ENCODE data around the gene IQUB. TPM values are rescaled to one million over a fixed set of nuclear protein-coding genes. Genes with fewer than 3 reads are reported as not detected.

The IQUB gene
- 0.98 TPM for total RNA-seq (ENCODE audit: unreplicated experiment)
- long read RNA-seq, partial matches to known transcripts: 0 of 1 reads
- long read RNA-seq, other reads (novel, unspliced or antisense): 1 of 1 reads

- Mint-ChIP-seq H3K4me3 (ENCODE audit: unreplicated experiment) (peak within 1 kb of the TSS; percentile 84), H3K36me3 (ENCODE audit: unreplicated experiment) (no peaks in the 10 kb centered on the region), H3K27me3 (ENCODE audit: unreplicated experiment) (peaks cover 1% of the 10 kb centered on the region), H3K9me3 (ENCODE audit: unreplicated experiment) (no peaks in the 10 kb centered on the region), H3K27ac (ENCODE audit: unreplicated experiment) (peak within 1 kb of the TSS; percentile 81), H3K4me1 (ENCODE audit: low read depth, unreplicated experiment) (peaks cover 9% of the 10 kb centered on the region)
- DNase-seq: peak; percentile 99
- no peak for TF ChIP-seq CTCF (IDR thresholded peaks at IDR 0.05; ENCODE audit: partially characterized antibody, unreplicated experiment)
Observed at GRCh38 chr7:123534383-123535260, at the start of gene IQUB. Gene IQUB (minus strand): TSS chr7:123534595. CDS start chr7:123512340, 22,255 bp downstream.

DNA sequence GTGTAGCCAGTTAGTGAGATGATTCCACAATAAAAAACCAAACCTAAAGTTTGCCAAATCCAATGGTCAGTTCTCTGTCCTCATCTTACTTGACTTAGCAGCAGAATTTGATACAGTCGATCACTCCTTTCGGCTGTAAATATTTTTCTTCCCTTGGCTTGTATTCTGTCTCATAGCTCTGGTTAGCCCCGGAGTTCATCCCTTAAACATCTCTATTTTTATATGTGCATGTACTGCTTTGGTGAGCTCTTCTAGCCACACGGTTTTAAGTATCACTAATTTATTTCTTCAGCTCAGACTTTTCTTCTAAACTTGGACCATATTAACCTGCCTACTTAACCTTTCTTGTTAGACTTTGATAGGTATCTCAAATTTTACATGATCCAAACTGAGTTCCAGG is 49.4 kb upstream of the IQUB start:
- Mint-ChIP-seq H3K9me3 (ENCODE audit: unreplicated experiment) (peaks cover 2% of the 10 kb centered on the region), H3K36me3 (ENCODE audit: unreplicated experiment) (no peaks in the 10 kb centered on the region), H3K4me1 (ENCODE audit: low read depth, unreplicated experiment) (no peaks in the 10 kb centered on the region), H3K4me3 (ENCODE audit: unreplicated experiment) (no peak overlapping the region), H3K27me3 (ENCODE audit: unreplicated experiment) (peaks cover 2% of the 10 kb centered on the region), H3K27ac (ENCODE audit: unreplicated experiment) (no peak overlapping the region)
- TF ChIP-seq CTCF (IDR thresholded peaks at IDR 0.05; ENCODE audit: partially characterized antibody, unreplicated experiment): no peak
- no peak for DNase-seq

DNA sequence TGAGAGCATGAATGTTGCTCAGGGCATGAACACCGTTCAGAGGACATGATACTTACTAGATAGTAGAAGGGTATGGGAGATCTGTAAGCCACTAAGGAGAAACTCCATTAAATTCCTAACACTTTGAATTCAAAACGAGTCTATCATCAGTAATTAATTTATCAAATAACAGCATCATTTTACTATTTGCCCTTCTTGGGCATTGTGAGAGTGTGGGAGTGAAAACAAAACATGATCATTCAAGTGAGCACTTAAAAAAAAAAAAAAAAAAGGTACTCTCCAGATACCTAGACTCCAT is 46.7 kb upstream of the IQUB start:
- no peaks in the 10 kb centered on the region for H3K36me3 Mint-ChIP-seq (ENCODE audit: unreplicated experiment)
- DNase-seq: no peak
- H3K4me1 Mint-ChIP-seq (ENCODE audit: low read depth, unreplicated experiment): peaks cover 6% of the 10 kb centered on the region
- H3K27ac Mint-ChIP-seq (ENCODE audit: unreplicated experiment): no peak overlapping the region
- peaks cover 2% of the 10 kb centered on the region for H3K27me3 Mint-ChIP-seq (ENCODE audit: unreplicated experiment)
- peaks cover 2% of the 10 kb centered on the region for H3K9me3 Mint-ChIP-seq (ENCODE audit: unreplicated experiment)
- TF ChIP-seq CTCF (IDR thresholded peaks at IDR 0.05; ENCODE audit: partially characterized antibody, unreplicated experiment): no peak
- no peak overlapping the region for H3K4me3 Mint-ChIP-seq (ENCODE audit: unreplicated experiment)

- Mint-ChIP-seq H3K27ac (ENCODE audit: unreplicated experiment) (no peak overlapping the region), H3K27me3 (ENCODE audit: unreplicated experiment) (peaks cover 2% of the 10 kb centered on the region), H3K36me3 (ENCODE audit: unreplicated experiment) (no peaks in the 10 kb centered on the region), H3K4me3 (ENCODE audit: unreplicated experiment) (no peak overlapping the region), H3K4me1 (ENCODE audit: low read depth, unreplicated experiment) (peaks cover 6% of the 10 kb centered on the region), H3K9me3 (ENCODE audit: unreplicated experiment) (peaks cover 2% of the 10 kb centered on the region)
- no peak for DNase-seq
- TF ChIP-seq CTCF (IDR thresholded peaks at IDR 0.05; ENCODE audit: partially characterized antibody, unreplicated experiment): peak; percentile 33
Observed at GRCh38 chr7:123580406-123581161, 46.2 kb upstream of the IQUB start.
